HAP-1 (cell line): ENCODE results near the gene KRTAP9-7.
"Not testable (repeated sequence)": the region's sequence is repeated elsewhere in the genome, so short reads cannot be mapped to it uniquely, and the experiment has no call there.

Experiments
- DNase-seq, 2 experiments: peaks; one replicate each; pipeline ENCODE4 v3.0.0-alpha.2; 2016 to 2020; ENCODE audit warnings: low spot score in 2 of 2
- H3K27me3 ChIP-seq: fragments of 250-450 bp; sonication (Bioruptor Pico); 2 replicates; pipeline ENCODE4 v1.5.1; 2020; ENCODE audit warnings: low read depth, mild to moderate bottlenecking, moderate library complexity
- H3K36me3 ChIP-seq: fragments of 250-450 bp; sonication (Bioruptor Pico); replicated peaks from 2 replicates; pipeline ENCODE4 v1.5.1; 2020; ENCODE audit warnings: mild to moderate bottlenecking
- H3K4me1 ChIP-seq: fragments of 250-450 bp; sonication (Bioruptor Pico); 2 replicates; pipeline ENCODE4 v1.5.1; 2020; ENCODE audit warnings: mild to moderate bottlenecking
- H3K4me3 ChIP-seq: fragments of 250-450 bp; sonication (Bioruptor Pico); 2 replicates; pipeline ENCODE4 v1.5.1; 2020; ENCODE audit warnings: mild to moderate bottlenecking, moderate library complexity
- H3K9me3 ChIP-seq: fragments of 250-450 bp; sonication (Bioruptor Pico); 2 replicates; pipeline ENCODE4 v1.5.1; 2020; ENCODE audit warnings: mild to moderate bottlenecking, moderate library complexity
- in situ Hi-C: fragments of 300-500 bp; cut with MboI; formaldehyde crosslinking; loops from 3 replicates; pipeline ENCODE4 v1.14.3; 2020; ENCODE audit warnings: low sequenced_read_pairs, inconsistent platforms, mixed read lengths

KRTAP9-7 gene

GRCh38 chr17:41255381-41256290 lies 19.9 kb upstream of the KRTAP9-7 start, which contains the start of gene KRTAP9-9:
KRTAP9-9 (plus strand) TSS chr17:41255384.
- H3K4me1 ChIP-seq, in situ Hi-C loops, H3K9me3 ChIP-seq, DNase-seq, H3K4me3 ChIP-seq, H3K36me3 ChIP-seq: not testable (repeated sequence)
- H3K27me3 ChIP-seq: peaks cover 23% of the 10 kb centered on the region

- in situ Hi-C loops: no loop called here
- Histone ChIP-seq H3K4me3 (no peak overlapping the region), H3K9me3 (no peaks in the 10 kb centered on the region), H3K4me1 (no peaks in the 10 kb centered on the region), H3K36me3 (no peaks in the 10 kb centered on the region), H3K27me3 (peaks cover 19% of the 10 kb centered on the region)
- DNase-seq: no peak
These were observed 19.2 kb upstream of the KRTAP9-7 start for GRCh38 chr17:41256291-41256685.

GRCh38 chr17:41258406-41258805 lies 17.1 kb upstream of the KRTAP9-7 start:
- peaks cover 13% of the 10 kb centered on the region for H3K27me3 ChIP-seq
- in situ Hi-C loops: no loop called here
- no peak for DNase-seq

GRCh38 chr17:41263212-41263611 lies 12.3 kb upstream of the KRTAP9-7 start:
- Histone ChIP-seq H3K36me3 (no peaks in the 10 kb centered on the region), H3K4me3 (no peak overlapping the region), H3K27me3 (peaks cover 6% of the 10 kb centered on the region), H3K4me1 (no peaks in the 10 kb centered on the region), H3K9me3 (no peaks in the 10 kb centered on the region)
- in situ Hi-C loops: no loop called here
- DNase-seq: no peak

More at GRCh38 chr17:41258406-41258805, 17.1 kb upstream of the KRTAP9-7 start:
- Histone ChIP-seq H3K4me1 (no peaks in the 10 kb centered on the region), H3K4me3 (no peak overlapping the region), H3K9me3 (no peaks in the 10 kb centered on the region), H3K36me3 (no peaks in the 10 kb centered on the region)

GRCh38 chr17:41264599-41264998 lies 10.9 kb upstream of the KRTAP9-7 start:
- Histone ChIP-seq H3K9me3 (no peaks in the 10 kb centered on the region), H3K36me3 (no peaks in the 10 kb centered on the region), H3K4me1 (no peaks in the 10 kb centered on the region), H3K27me3 (peaks cover 2% of the 10 kb centered on the region; the same call in 1 of the 2 replicates), H3K4me3 (no peak overlapping the region)
- in situ Hi-C loops: no loop called here
- no peak for DNase-seq

GRCh38 chr17:41265078-41265477 lies 10.4 kb upstream of the KRTAP9-7 start, which contains the start of gene KRTAP9-6:
KRTAP9-6 (plus strand) TSS chr17:41265378; CDS start chr17:41265378, 0 bp downstream.
- no peaks in the 10 kb centered on the region for H3K4me1 ChIP-seq
- DNase-seq: no peak
- in situ Hi-C loops: no loop called here
- no peaks in the 10 kb centered on the region; the same call in 1 of the 2 replicates for H3K27me3 ChIP-seq
- no peaks in the 10 kb centered on the region for H3K9me3 ChIP-seq
- H3K4me3 ChIP-seq: no peak within 1 kb of the TSS
- H3K36me3 ChIP-seq: no peaks in the 10 kb centered on the region

- Histone ChIP-seq H3K36me3 (no peaks in the 10 kb centered on the region), H3K4me1 (no peaks in the 10 kb centered on the region), H3K27me3 (no peaks in the 10 kb centered on the region), H3K4me3 (no peak overlapping the region), H3K9me3 (no peaks in the 10 kb centered on the region)
- DNase-seq: no peak
- in situ Hi-C loops: no loop called here
These were observed 7.8 kb upstream of the KRTAP9-7 start for GRCh38 chr17:41267711-41268110.

- H3K4me3 ChIP-seq, DNase-seq, H3K4me1 ChIP-seq, H3K36me3 ChIP-seq, H3K27me3 ChIP-seq, H3K9me3 ChIP-seq, in situ Hi-C loops: not testable (repeated sequence)
These were observed 4.2 kb upstream of the KRTAP9-7 start for GRCh38 chr17:41271323-41271722.

GRCh38 chr17:41271858-41272257 lies 3.6 kb upstream of the KRTAP9-7 start:
- Histone ChIP-seq H3K4me3 (no peak overlapping the region), H3K9me3 (no peaks in the 10 kb centered on the region), H3K4me1 (no peaks in the 10 kb centered on the region), H3K36me3 (no peaks in the 10 kb centered on the region), H3K27me3 (peaks cover 4% of the 10 kb centered on the region; the same call in 1 of the 2 replicates)
- in situ Hi-C loops: no loop called here
- no peak for DNase-seq

GRCh38 chr17:41278176-41278955 lies 2.9 kb downstream of the KRTAP9-7 start:
- no peaks in the 10 kb centered on the region for H3K36me3 ChIP-seq
- H3K27me3 ChIP-seq: peaks cover 3% of the 10 kb centered on the region
- in situ Hi-C loops: no loop called here
- H3K4me1 ChIP-seq: no peaks in the 10 kb centered on the region
- H3K9me3 ChIP-seq: no peaks in the 10 kb centered on the region
- no peak for DNase-seq
- H3K4me3 ChIP-seq: no peak overlapping the region

GRCh38 chr17:41284043-41284442 lies 8.5 kb downstream of the KRTAP9-7 start:
- in situ Hi-C loops: no loop called here
- H3K27me3 ChIP-seq: peaks cover 6% of the 10 kb centered on the region
- no peaks in the 10 kb centered on the region for H3K9me3 ChIP-seq
- no peak overlapping the region for H3K4me3 ChIP-seq
- no peaks in the 10 kb centered on the region for H3K36me3 ChIP-seq
- H3K4me1 ChIP-seq: no peaks in the 10 kb centered on the region
- no peak for DNase-seq

GRCh38 chr17:41284546-41284945 lies 9.0 kb downstream of the KRTAP9-7 start:
- Histone ChIP-seq H3K36me3 (no peaks in the 10 kb centered on the region), H3K4me3 (no peak overlapping the region), H3K9me3 (no peaks in the 10 kb centered on the region), H3K4me1 (no peaks in the 10 kb centered on the region), H3K27me3 (peaks cover 6% of the 10 kb centered on the region)
- no peak for DNase-seq
- in situ Hi-C loops: no loop called here

- H3K36me3 ChIP-seq: no peaks in the 10 kb centered on the region
- in situ Hi-C loops: no loop called here
- no peaks in the 10 kb centered on the region for H3K9me3 ChIP-seq
- no peaks in the 10 kb centered on the region for H3K4me1 ChIP-seq
- no peak for DNase-seq
- H3K4me3 ChIP-seq: no peak overlapping the region
- H3K27me3 ChIP-seq: peaks cover 6% of the 10 kb centered on the region
These were observed 11.6 kb downstream of the KRTAP9-7 start for GRCh38 chr17:41287050-41287449.

GRCh38 chr17:41294016-41294415 lies 18.5 kb downstream of the KRTAP9-7 start:
- H3K36me3 ChIP-seq: no peaks in the 10 kb centered on the region
- no peaks in the 10 kb centered on the region for H3K9me3 ChIP-seq
- no peaks in the 10 kb centered on the region for H3K4me1 ChIP-seq
- H3K27me3 ChIP-seq: no peaks in the 10 kb centered on the region; the same call in 1 of the 2 replicates
- no peak overlapping the region for H3K4me3 ChIP-seq
- DNase-seq: no peak
- in situ Hi-C loops: no loop called here
